Measurements from ENCODE around the gene MBNL1.
A peak's percentile ranks its signal among the peaks of the same experiment; 100 is the strongest.

MBNL1 gene

DNA sequence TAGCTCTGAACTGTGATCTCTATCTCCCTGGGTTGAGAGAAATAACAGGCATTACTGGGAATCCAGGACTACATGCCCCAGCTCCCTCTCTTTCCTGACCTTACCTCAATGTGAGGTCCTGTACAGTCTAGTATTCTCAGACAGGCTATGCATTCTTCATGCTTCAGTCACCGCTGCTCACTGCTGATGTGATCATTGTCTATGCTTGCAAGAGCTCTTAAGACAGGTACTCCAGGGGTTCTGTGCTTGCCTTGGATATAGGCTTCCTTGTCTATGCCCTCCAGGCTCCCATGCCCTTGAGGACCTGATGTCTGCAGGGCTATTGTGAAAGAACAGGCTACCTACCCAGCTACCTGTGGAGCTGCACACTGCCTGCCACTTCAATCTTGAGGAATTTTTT is 183.6 kb downstream of the MBNL1 start:
- peak; percentile 44; the same call in 2 of the 3 replicates for ATAC-seq (ENCODE audit: insufficient read depth, low read depth)
- Histone ChIP-seq H3K27ac (ENCODE audit: low read length) (no peak overlapping the region), H3K4me3 (ENCODE audit: low read depth in 1 of 2, low read length in 2 of 2) (no peak overlapping the region), H3K36me3 (ENCODE audit: insufficient read depth, low read length) (peaks cover 91% of the 10 kb centered on the region), H3K79me2 (ENCODE audit: insufficient read depth, low read length) (peaks cover 74% of the 10 kb centered on the region), H3K27me3 (ENCODE audit: insufficient read depth, low read length, poor library complexity) (no peaks in the 10 kb centered on the region), H4K20me1 (ENCODE audit: insufficient read depth, low read length) (peaks cover 18% of the 10 kb centered on the region; the same call in 1 of the 2 replicates), H3K4me1 (ENCODE audit: insufficient read depth, low read length) (no peaks in the 10 kb centered on the region), H3K9ac (ENCODE audit: low read depth, low read length) (no peak overlapping the region), H3K9me3 (ENCODE audit: insufficient read depth, low read length, severe bottlenecking) (no peaks in the 10 kb centered on the region), H2AFZ (ENCODE audit: low read depth, low read length) (no peak overlapping the region), H3K4me2 (ENCODE audit: insufficient read depth, low read length) (no peak overlapping the region)
- TF ChIP-seq EZH2 (IDR thresholded peaks at IDR 0.05; ENCODE audit: borderline replicate concordance, low read depth, low read length, severe bottlenecking): no peak
- TF ChIP-seq, protein P1, sequence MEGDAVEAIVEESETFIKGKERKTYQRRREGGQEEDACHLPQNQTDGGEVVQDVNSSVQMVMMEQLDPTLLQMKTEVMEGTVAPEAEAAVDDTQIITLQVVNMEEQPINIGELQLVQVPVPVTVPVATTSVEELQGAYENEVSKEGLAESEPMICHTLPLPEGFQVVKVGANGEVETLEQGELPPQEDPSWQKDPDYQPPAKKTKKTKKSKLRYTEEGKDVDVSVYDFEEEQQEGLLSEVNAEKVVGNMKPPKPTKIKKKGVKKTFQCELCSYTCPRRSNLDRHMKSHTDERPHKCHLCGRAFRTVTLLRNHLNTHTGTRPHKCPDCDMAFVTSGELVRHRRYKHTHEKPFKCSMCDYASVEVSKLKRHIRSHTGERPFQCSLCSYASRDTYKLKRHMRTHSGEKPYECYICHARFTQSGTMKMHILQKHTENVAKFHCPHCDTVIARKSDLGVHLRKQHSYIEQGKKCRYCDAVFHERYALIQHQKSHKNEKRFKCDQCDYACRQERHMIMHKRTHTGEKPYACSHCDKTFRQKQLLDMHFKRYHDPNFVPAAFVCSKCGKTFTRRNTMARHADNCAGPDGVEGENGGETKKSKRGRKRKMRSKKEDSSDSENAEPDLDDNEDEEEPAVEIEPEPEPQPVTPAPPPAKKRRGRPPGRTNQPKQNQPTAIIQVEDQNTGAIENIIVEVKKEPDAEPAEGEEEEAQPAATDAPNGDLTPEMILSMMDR (IDR thresholded peaks at IDR 0.05; ENCODE audit: borderline replicate concordance, extremely low read depth, low read length, poor library complexity, severe bottlenecking): no peak
- no peak for DNase-seq

GRCh38 chr3:152454076-152454875 is 185.5 kb downstream of the MBNL1 start:
- Histone ChIP-seq H3K9me3 (ENCODE audit: insufficient read depth, low read length, severe bottlenecking) (no peaks in the 10 kb centered on the region), H2AFZ (ENCODE audit: low read depth, low read length) (no peak overlapping the region), H3K27ac (ENCODE audit: low read length) (no peak overlapping the region), H3K4me3 (ENCODE audit: low read depth in 1 of 2, low read length in 2 of 2) (no peak overlapping the region), H3K27me3 (ENCODE audit: insufficient read depth, low read length, poor library complexity) (no peaks in the 10 kb centered on the region), H3K36me3 (ENCODE audit: insufficient read depth, low read length) (peaks cover 92% of the 10 kb centered on the region), H3K4me1 (ENCODE audit: insufficient read depth, low read length) (no peaks in the 10 kb centered on the region), H3K9ac (ENCODE audit: low read depth, low read length) (no peak overlapping the region), H4K20me1 (ENCODE audit: insufficient read depth, low read length) (peaks cover 23% of the 10 kb centered on the region; the same call in 1 of the 2 replicates), H3K79me2 (ENCODE audit: insufficient read depth, low read length) (peaks cover 63% of the 10 kb centered on the region), H3K4me2 (ENCODE audit: insufficient read depth, low read length) (no peak overlapping the region)
- no peak for ATAC-seq (ENCODE audit: insufficient read depth, low read depth)
- no peak for DNase-seq
- no peak for TF ChIP-seq EZH2 (IDR thresholded peaks at IDR 0.05; ENCODE audit: borderline replicate concordance, low read depth, low read length, severe bottlenecking)
- TF ChIP-seq, protein P1 (IDR thresholded peaks at IDR 0.05; ENCODE audit: borderline replicate concordance, extremely low read depth, low read length, poor library complexity, severe bottlenecking): no peak

GRCh38 chr3:152455989-152456388 is 187.3 kb downstream of the MBNL1 start:
- Histone ChIP-seq H3K9me3 (ENCODE audit: insufficient read depth, low read length, severe bottlenecking) (no peaks in the 10 kb centered on the region), H3K9ac (ENCODE audit: low read depth, low read length) (no peak overlapping the region), H3K36me3 (ENCODE audit: insufficient read depth, low read length) (peaks cover 91% of the 10 kb centered on the region), H3K4me3 (ENCODE audit: low read depth in 1 of 2, low read length in 2 of 2) (no peak overlapping the region), H4K20me1 (ENCODE audit: insufficient read depth, low read length) (peaks cover 19% of the 10 kb centered on the region; the same call in 1 of the 2 replicates), H3K79me2 (ENCODE audit: insufficient read depth, low read length) (peaks cover 56% of the 10 kb centered on the region), H2AFZ (ENCODE audit: low read depth, low read length) (no peak overlapping the region), H3K4me1 (ENCODE audit: insufficient read depth, low read length) (no peaks in the 10 kb centered on the region), H3K4me2 (ENCODE audit: insufficient read depth, low read length) (no peak overlapping the region), H3K27me3 (ENCODE audit: insufficient read depth, low read length, poor library complexity) (no peaks in the 10 kb centered on the region), H3K27ac (ENCODE audit: low read length) (no peak overlapping the region)
- ATAC-seq (ENCODE audit: insufficient read depth, low read depth) (no peak), DNase-seq (no peak)
- TF ChIP-seq EZH2 (IDR thresholded peaks at IDR 0.05; ENCODE audit: borderline replicate concordance, low read depth, low read length, severe bottlenecking): no peak
- TF ChIP-seq, protein P1 (IDR thresholded peaks at IDR 0.05; ENCODE audit: borderline replicate concordance, extremely low read depth, low read length, poor library complexity, severe bottlenecking): no peak

Measured in DND-41 (cell line).